GM12892 (cell line): ENCODE measurements around the gene PKIB.

Experiments used
- POLR2A ChIP-seq: IDR thresholded peaks from 2 replicates; pipeline ENCODE4 v1.6.1; 2011; ENCODE audit warnings: low read depth, low read length, control low read depth
- POLR2AphosphoS5 ChIP-seq: IDR thresholded peaks from 2 replicates; pipeline ENCODE4 v1.6.1; 2011; ENCODE audit warnings: low read depth, low read length, control low read depth

DNA sequence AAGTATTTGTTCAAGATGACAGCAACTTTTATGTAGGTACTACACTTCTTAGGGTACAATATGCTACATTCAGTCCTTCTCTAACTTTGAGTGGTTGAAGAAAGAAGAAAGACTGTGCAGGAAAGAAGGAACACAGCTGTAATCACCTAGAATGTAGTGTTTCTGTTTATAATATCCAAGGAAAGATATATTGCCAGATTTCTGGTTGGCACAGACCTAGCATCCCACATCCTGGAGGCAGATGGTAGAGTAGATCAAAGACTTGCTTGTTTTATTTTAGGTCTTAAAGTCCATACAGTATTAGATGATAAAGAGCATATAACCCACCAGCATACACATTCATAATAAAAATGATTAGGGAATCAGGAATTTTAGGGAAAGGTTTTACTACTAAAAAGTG is 156.1 kb downstream of the PKIB start:
- TF ChIP-seq POLR2A (no peak), POLR2AphosphoS5 (no peak)
